Osteoblast (primary cell): ENCODE measurements around the gene MYMK. TPM values are rescaled to one million over a fixed set of nuclear protein-coding genes. Genes with fewer than 3 reads are reported as not detected.

Experiments
- DNase-seq: peaks from one replicate; pipeline ENCODE4 v3.0.0; 2011; ENCODE audit warnings: low spot score, mixed read lengths; ENCODE audit not compliant: insufficient read length; ENCODE audit errors: missing footprints
- H2AFZ ChIP-seq: 2 replicates; pipeline ENCODE4 v1.6.0; 2011; ENCODE audit warnings: mild to moderate bottlenecking, low read length
- H3K27ac ChIP-seq: 2 replicates; pipeline ENCODE4 v1.5.1; 2011; ENCODE audit warnings: mild to moderate bottlenecking, low read depth, low read length, moderate library complexity
- H3K27me3 ChIP-seq: 2 replicates; pipeline ENCODE4 v1.6.0; 2012; ENCODE audit warnings: mild to moderate bottlenecking, control low read depth, inconsistent platforms, low read length, moderate library complexity; ENCODE audit not compliant: insufficient read depth
- H3K36me3 ChIP-seq: 2 replicates; pipeline ENCODE4 v1.5.1; 2011; ENCODE audit warnings: mild to moderate bottlenecking, low read length, control low read depth, moderate library complexity; ENCODE audit not compliant: insufficient read depth
- H3K4me1 ChIP-seq: 2 replicates; pipeline ENCODE4 v1.5.1; 2011; ENCODE audit warnings: mild to moderate bottlenecking, low read length, control low read depth, moderate library complexity; ENCODE audit not compliant: insufficient read depth
- H3K4me2 ChIP-seq: 2 replicates; pipeline ENCODE4 v1.6.0; 2011; ENCODE audit warnings: mild to moderate bottlenecking, low read length; ENCODE audit not compliant: insufficient read depth
- H3K4me3 ChIP-seq: fragments of 200-600 bp; sonication (generic); 3 replicates; pipeline ENCODE4 v1.5.1; 2012; ENCODE audit warnings: mild to moderate bottlenecking, low read length, inconsistent platforms; ENCODE audit not compliant: insufficient read depth
- H3K79me2 ChIP-seq: 2 replicates; pipeline ENCODE4 v1.6.0; 2012; ENCODE audit warnings: mild to moderate bottlenecking, low read length, control low read depth, inconsistent platforms; ENCODE audit not compliant: insufficient read depth
- H3K9me3 ChIP-seq: 2 replicates; pipeline ENCODE4 v1.5.1; 2011; ENCODE audit warnings: low read depth, low read length, control low read depth
- H4K20me1 ChIP-seq: 2 replicates; pipeline ENCODE4 v1.6.0; 2012; ENCODE audit warnings: mild to moderate bottlenecking, low read length, control low read depth; ENCODE audit not compliant: insufficient read depth
- CTCF ChIP-seq: IDR thresholded peaks from 2 replicates; pipeline ENCODE4 v1.5.1; 2011; ENCODE audit warnings: mild to moderate bottlenecking, low read depth, low read length, moderate library complexity; ENCODE audit errors: extremely low read depth
- total RNA-seq: library from RNA; depleted of rRNA; stranded (reverse); fragments of >200 nt; gene quantifications from 2 replicates; pipeline ENCODE4 v1.2.3, GENCODE V29; 2012

MYMK gene
- total RNA-seq, 1 donor = not detected

- DNase-seq = no peak
- H3K4me1 ChIP-seq = no peaks in the 10 kb centered on the region
- H2AFZ ChIP-seq = no peak overlapping the region
- H3K4me2 ChIP-seq = no peak overlapping the region
- no peaks in the 10 kb centered on the region for H3K79me2 ChIP-seq
- H3K27me3 ChIP-seq = no peaks in the 10 kb centered on the region
- no peak for TF ChIP-seq CTCF
- H3K36me3 ChIP-seq = no peaks in the 10 kb centered on the region
- no peaks in the 10 kb centered on the region for H3K9me3 ChIP-seq
- H3K27ac ChIP-seq = no peak overlapping the region
- H3K4me3 ChIP-seq = no peak overlapping the region
- peaks cover 4% of the 10 kb centered on the region for H4K20me1 ChIP-seq
Observed at GRCh38 chr9:133468374-133468773, 56.4 kb downstream of the MYMK start.

GRCh38 chr9:133467101-133467500, 57.7 kb downstream of the MYMK start:
- Histone ChIP-seq H3K27ac (no peak overlapping the region), H2AFZ (no peak overlapping the region), H3K36me3 (no peaks in the 10 kb centered on the region), H3K9me3 (no peaks in the 10 kb centered on the region), H3K4me3 (no peak overlapping the region), H3K27me3 (no peaks in the 10 kb centered on the region), H3K4me2 (no peak overlapping the region), H4K20me1 (peaks cover 12% of the 10 kb centered on the region), H3K4me1 (no peaks in the 10 kb centered on the region), H3K79me2 (no peaks in the 10 kb centered on the region)
- no peak for DNase-seq
- no peak for TF ChIP-seq CTCF

GRCh38 chr9:133465984-133466383, 58.8 kb downstream of the MYMK start:
- no peak overlapping the region for H3K4me3 ChIP-seq
- no peaks in the 10 kb centered on the region for H3K27me3 ChIP-seq
- H4K20me1 ChIP-seq = peaks cover 21% of the 10 kb centered on the region
- no peaks in the 10 kb centered on the region for H3K79me2 ChIP-seq
- H2AFZ ChIP-seq = no peak overlapping the region
- TF ChIP-seq CTCF = no peak
- H3K27ac ChIP-seq = no peak overlapping the region
- no peak for DNase-seq
- no peaks in the 10 kb centered on the region for H3K36me3 ChIP-seq
- H3K4me2 ChIP-seq = no peak overlapping the region
- no peaks in the 10 kb centered on the region for H3K9me3 ChIP-seq
- no peaks in the 10 kb centered on the region for H3K4me1 ChIP-seq

- Histone ChIP-seq H4K20me1 (peaks cover 21% of the 10 kb centered on the region), H3K4me1 (no peaks in the 10 kb centered on the region), H3K4me3 (no peak overlapping the region), H3K27me3 (no peaks in the 10 kb centered on the region), H3K36me3 (no peaks in the 10 kb centered on the region), H3K27ac (no peak overlapping the region), H3K9me3 (no peaks in the 10 kb centered on the region), H3K79me2 (no peaks in the 10 kb centered on the region), H3K4me2 (no peak overlapping the region), H2AFZ (no peak overlapping the region)
- no peak for DNase-seq
- no peak for TF ChIP-seq CTCF
Observed at GRCh38 chr9:133464638-133465037, 60.1 kb downstream of the MYMK start.

Other genes with a start within 250 kb of the MYMK start
- gene ABO, start 249.8 kb downstream of the MYMK start, total RNA-seq = not detected in 2 replicates
- gene SURF6, start 188.8 kb downstream of the MYMK start, total RNA-seq = 5.9 and 7.6 TPM in 2 replicates
- gene MED22, start 176.8 kb downstream of the MYMK start, total RNA-seq = 14.5 and 15.3 TPM in 2 replicates
- gene RPL7A, start 176.7 kb downstream of the MYMK start, total RNA-seq = 1,638 and 1,763 TPM in 2 replicates
- gene SURF1, start 168.5 kb downstream of the MYMK start, total RNA-seq = 21.0 and 24.8 TPM in 2 replicates
- 10.3 and 15.2 TPM in 2 replicates for gene SURF2, start 168.4 kb downstream of the MYMK start, total RNA-seq
- gene SURF4, start 148.9 kb downstream of the MYMK start, total RNA-seq = 366 and 392 TPM in 2 replicates
- gene STKLD1, start 148.6 kb downstream of the MYMK start, total RNA-seq = 0.72 and 1.2 TPM in 2 replicates
- 10.6 and 11.9 TPM in 2 replicates for gene REXO4, start 106.9 kb downstream of the MYMK start, total RNA-seq
- gene ADAMTS13, start 102.6 kb downstream of the MYMK start, total RNA-seq = 1.2 and 1.4 TPM in 2 replicates
- gene CACFD1, start 65.0 kb downstream of the MYMK start, total RNA-seq = 8.0 and 9.0 TPM in 2 replicates
- gene SLC2A6, start 45.9 kb downstream of the MYMK start, total RNA-seq = 25.3 TPM in 2 replicates
- gene ADAMTSL2, start 9.7 kb upstream of the MYMK start, total RNA-seq = under 0.01 and 0.29 TPM in 2 replicates
- not detected in 2 replicates for gene FAM163B, start 84.4 kb upstream of the MYMK start, total RNA-seq
- gene DBH, start 111.4 kb upstream of the MYMK start, total RNA-seq = not detected in 2 replicates
- 5.4 and 10.9 TPM in 2 replicates for gene SARDH, start 213.4 kb upstream of the MYMK start, total RNA-seq